HepG2 (cell line): ENCODE measurements around the gene SHISAL2B. TPM values are rescaled to one million over a fixed set of nuclear protein-coding genes. Genes with fewer than 3 reads are reported as not detected.

ENCODE experiments used
- ATAC-seq: fragments of 200-7000 bp; cut with Tn5 transposase; 3 replicates; pipeline ENCODE4 v1.9.1; 2020; ENCODE audit warnings: mild to moderate bottlenecking, moderate library complexity
- BruUV-seq: library from RNA; stranded (reverse); fragments of 400-500 nt; replicated peaks from 2 replicates; lab custom pipeline; 2021; lab: Mats Ljungman, UMichigan
- CTCF ChIA-PET: fragments of 300-600 bp; formaldehyde crosslinking; extraction: SDS; loops from one replicate; lab custom pipeline; 2021; ENCODE audit warnings: low total read pairs, inconsistent platforms, low intra/inter-chr PET ratio; lab: Yijun Ruan, JAX
- POLR2A ChIA-PET: fragments of 350-600 bp; sonication (Branson Sonifier 250); formaldehyde crosslinking; loops from one replicate; lab custom pipeline; 2020; ENCODE audit warnings: antibody characterized with exemption, inconsistent platforms; lab: Yijun Ruan, JAX
- DNase-seq: peaks from one replicate; pipeline ENCODE4 v3.0.0-alpha.2; 2015; ENCODE audit warnings: low spot score
- FAIRE-seq: peaks from 3 replicates; lab custom pipeline; 2011; peaks lifted over from hg19 to GRCh38; lab: Jason Lieb, UNC
- H2AFZ ChIP-seq: one replicate; pipeline ENCODE4 v1.6.1; 2011; ENCODE audit warnings: low read length, inconsistent platforms
- H3K27ac ChIP-seq: fragments of 300-600 bp; 3 replicates; pipeline ENCODE4 v1.8.0; 2011; ENCODE audit warnings: mixed run types, mild to moderate bottlenecking, mixed read lengths, low read length, inconsistent platforms; ENCODE audit not compliant: insufficient read depth; ENCODE audit errors: extremely low read length
- H3K27me3 ChIP-seq, 2 experiments: fragments of 200-600 bp in 1 of 2; 2 replicates in 1 of 2; 3 replicates in 1 of 2; pipeline versions ENCODE4 v1.6.0 to v1.8.0; 2011; ENCODE audit warnings: low read length in 2 of 2, mild to moderate bottlenecking in 2 of 2, moderate library complexity in 2 of 2, inconsistent platforms in 1 of 2; ENCODE audit not compliant: insufficient read depth in 2 of 2, control insufficient read depth in 1 of 2
- H3K36me3 ChIP-seq, 2 experiments: fragments of 200-600 bp in 1 of 2; replicated peaks in 1 of 2; 2 replicates in 1 of 2; 3 replicates in 1 of 2; pipeline versions ENCODE4 v1.5.1 to v1.8.0; 2011; ENCODE audit warnings: low read length in 2 of 2, inconsistent platforms in 1 of 2; ENCODE audit not compliant: insufficient read depth in 2 of 2, control insufficient read depth in 1 of 2
- H3K4me1 ChIP-seq: 2 replicates; pipeline ENCODE4 v1.5.1; 2012; ENCODE audit warnings: low read length, inconsistent platforms; ENCODE audit not compliant: insufficient read depth
- H3K4me2 ChIP-seq: 2 replicates; pipeline ENCODE4 v1.6.0; 2011; ENCODE audit warnings: low read depth, low read length, inconsistent platforms
- H3K4me3 ChIP-seq, 3 experiments: fragments of 200-600 bp in 1 of 3; sonication (generic), shearing (Covaris generic) in 1 of 3; replicated peaks in 1 of 3; 2 replicates each; pipeline ENCODE4 v1.5.1; 2011 to 2016; ENCODE audit warnings: low read length in 3 of 3, inconsistent platforms in 2 of 3, low read depth in 2 of 3, mild to moderate bottlenecking in 2 of 3, control low read depth in 1 of 3, mixed read lengths in 1 of 3; ENCODE audit not compliant: insufficient read depth in 1 of 3
- H3K79me2 ChIP-seq: one replicate; pipeline ENCODE4 v1.6.1; 2011; ENCODE audit warnings: low read length, inconsistent platforms; ENCODE audit not compliant: insufficient read depth
- H3K9ac ChIP-seq: 2 replicates; pipeline ENCODE4 v1.6.0; 2011; ENCODE audit warnings: mild to moderate bottlenecking, low read depth, low read length, inconsistent platforms; ENCODE audit not compliant: insufficient read depth
- H3K9me3 ChIP-seq: 2 replicates; pipeline ENCODE4 v1.5.1; 2012; ENCODE audit warnings: mild to moderate bottlenecking, low read length
- H4K20me1 ChIP-seq: 2 replicates; pipeline ENCODE4 v1.6.0; 2011; ENCODE audit warnings: inconsistent platforms, mild to moderate bottlenecking, low read length, moderate library complexity; ENCODE audit not compliant: insufficient read depth
- ATAD3A ChIP-seq: sonication (generic); formaldehyde crosslinking; IDR thresholded peaks from 2 replicates; pipeline ENCODE4 v1.4.0; 2020; ENCODE audit warnings: missing genetic modification reagents
- ATF7 ChIP-seq, 2 experiments: fragments of 450-650 bp in 1 of 2; sonication (generic) in 1 of 2; formaldehyde crosslinking in 1 of 2; IDR thresholded peaks; 2 replicates each; pipeline versions ENCODE4 v1.4.0 to v1.6.1; 2016 to 2020; ENCODE audit warnings: antibody characterized with exemption in 1 of 2, mild to moderate bottlenecking in 1 of 2, missing genetic modification reagents in 1 of 2
- DNMT3B ChIP-seq: conservative IDR thresholded peaks from 2 replicates; pipeline ENCODE4 v1.6.1; 2016; ENCODE audit warnings: missing biosample characterization, control low read depth
- DPF2 ChIP-seq: sonication (generic); formaldehyde crosslinking; IDR thresholded peaks from 2 replicates; pipeline ENCODE4 v1.4.0; 2020; ENCODE audit warnings: mild to moderate bottlenecking, low read depth, missing genetic modification reagents, borderline replicate concordance
- MTF2 ChIP-seq: sonication (generic); formaldehyde crosslinking; IDR thresholded peaks from 2 replicates; pipeline ENCODE4 v1.5.0; 2020; ENCODE audit warnings: missing genetic modification reagents, borderline replicate concordance
- NCOA2 ChIP-seq: sonication (generic); formaldehyde crosslinking; IDR thresholded peaks from 2 replicates; pipeline ENCODE4 v1.8.0; 2022; ENCODE audit warnings: inconsistent platforms
- PLRG1 ChIP-seq: fragments of 450-650 bp; conservative IDR thresholded peaks from 2 replicates; pipeline ENCODE4 v1.6.1; 2016
- RXRB ChIP-seq: IDR thresholded peaks from 2 replicates; pipeline ENCODE4 v1.6.1; 2016; ENCODE audit warnings: borderline replicate concordance, missing genetic modification reagents, missing compliant biosample characterization
- TEF ChIP-seq: sonication (generic); formaldehyde crosslinking; IDR thresholded peaks from 2 replicates; pipeline ENCODE4 v1.5.0; 2020; ENCODE audit warnings: missing genetic modification reagents
- YEATS4 ChIP-seq: sonication (generic); formaldehyde crosslinking; IDR thresholded peaks from 2 replicates; pipeline ENCODE4 v1.4.0; 2020; ENCODE audit warnings: missing genetic modification reagents, borderline replicate concordance
- ZGPAT ChIP-seq: IDR thresholded peaks from 2 replicates; pipeline ENCODE4 v1.6.1; 2016; ENCODE audit warnings: mild to moderate bottlenecking
- ZNF33B ChIP-seq: sonication (generic); formaldehyde crosslinking; IDR thresholded peaks from 2 replicates; pipeline ENCODE4 v1.5.1; 2020; ENCODE audit warnings: mild to moderate bottlenecking, missing genetic modification reagents
- ZNF547 ChIP-seq: sonication (generic); formaldehyde crosslinking; IDR thresholded peaks from 2 replicates; pipeline ENCODE4 v1.5.1; 2020; ENCODE audit warnings: mild to moderate bottlenecking, missing genetic modification reagents
- ZNF790 ChIP-seq: sonication (generic); formaldehyde crosslinking; IDR thresholded peaks from 2 replicates; pipeline ENCODE4 v1.8.0; 2022; ENCODE audit warnings: missing genetic modification reagents, mild to moderate bottlenecking, borderline replicate concordance
- ZNF816 ChIP-seq: sonication (generic); formaldehyde crosslinking; IDR thresholded peaks from 2 replicates; pipeline ENCODE4 v1.8.0; 2022; ENCODE audit warnings: missing genetic modification reagents, mild to moderate bottlenecking, borderline replicate concordance
- ZSCAN25 ChIP-seq: sonication (generic); formaldehyde crosslinking; IDR thresholded peaks from 2 replicates; pipeline ENCODE4 v1.8.0; 2022; ENCODE audit warnings: mild to moderate bottlenecking, missing genetic modification reagents
- WGBS: methylation state at CpG from one replicate; pipeline ENCODE4 v1.1.6; 2017; ENCODE audit warnings: low lambda C conversion rate; 5-methylcytosine and 5-hydroxymethylcytosine counted together
- in situ Hi-C: cut with HindIII; loops from 2 replicates; pipeline ENCODE4 v1.10.0; 2017; ENCODE audit warnings: low pct_unique_long_range_greater_than_20kb; ENCODE audit not compliant: extremely low pct_ligation_motif_present
- intact Hi-C: fragments of 100-400 bp; cut with micrococcal nuclease; formaldehyde crosslinking; loops from one replicate; pipeline ENCODE4 v1.10.0; 2022; ENCODE audit not compliant: unreplicated experiment
- polyA plus RNA-seq, 8 experiments: library from polyadenylated mRNA; depleted of rRNA in 3 of 8; stranded (reverse) in 7 of 8; unstranded in 1 of 8; fragments of >200 nt; fragmentation: Illumina TruSeq in 4 of 8; extraction: Trizol in 4 of 8; gene quantifications; 2 replicates each; pipeline versions ENCODE4 v1.2.1 to v1.2.3, GENCODE V29; 2011 to 2016; ENCODE audit warnings: low read depth in 4 of 8, missing spikeins in 1 of 8, mixed read lengths in 1 of 8; ENCODE audit not compliant: insufficient read depth in 1 of 8
- total RNA-seq, 5 experiments: library from RNA; depleted of rRNA; stranded (reverse); fragments of >200 nt; fragmentation: Illumina TruSeq; extraction: Trizol; gene quantifications; 2 replicates each; pipeline ENCODE4 v1.2.3, GENCODE V29; 2016; ENCODE audit warnings: low read depth in 1 of 5

The SHISAL2B gene
- total and polyA plus RNA-seq, 2 of the 13 experiments (the other 11 are each of a cell fraction or from before 2014, with no cell fraction given), result not detected

GRCh38 chr5:64759960-64760660, 69.8 kb downstream of the SHISAL2B start:
- no peaks in the 10 kb centered on the region for H3K9me3 ChIP-seq
- ATAC-seq, result no peak
- peak; percentile 71 for TF ChIP-seq ATF7 (IDR thresholded peaks at IDR 0.05)
- no peak for TF ChIP-seq ATF7 (CRISPR knock-in tag; IDR thresholded peaks at IDR 0.05)
- TF ChIP-seq ZNF33B (CRISPR knock-in tag), result no peak
- TF ChIP-seq, all 625 proteins: peak for 1
- Histone ChIP-seq H3K9ac (no peak overlapping the region), H3K27ac (no peak overlapping the region), H2AFZ (no peak overlapping the region), H4K20me1 (peaks cover 2% of the 10 kb centered on the region; the same call in 1 of the 2 replicates), H3K4me3 (no peak overlapping the region), H3K36me3 (peaks cover 0 to 20% of the 10 kb centered on the region in 2 experiments; a peak in 3 of 5 replicates), H3K4me1 (no peaks in the 10 kb centered on the region), H3K79me2 (peaks cover 36% of the 10 kb centered on the region), H3K4me2 (no peak overlapping the region), H3K27me3 (no peaks in the 10 kb centered on the region)
- CTCF ChIA-PET, result no interaction called here
- FAIRE-seq (no peak), DNase-seq (no peak)
- in situ Hi-C loops (no loop called here), intact Hi-C loops (no loop called here)
- WGBS, result 95% methylated on average over 4 of the region's 4 CpGs
- no TSS peak for BruUV-seq
- POLR2A ChIA-PET, result no interaction called here

- H3K4me3 ChIP-seq, result no peak overlapping the region
- ATAC-seq (no peak), DNase-seq (no peak), FAIRE-seq (no peak)
- peaks cover 47% of the 10 kb centered on the region for H3K79me2 ChIP-seq
- 98% methylated on average over 4 of the region's 4 CpGs for WGBS
- H4K20me1 ChIP-seq, result no peaks in the 10 kb centered on the region; the same call in 1 of the 2 replicates
- BruUV-seq, result no TSS peak
- no peak overlapping the region for H3K9ac ChIP-seq
- peaks cover 0 to 31% of the 10 kb centered on the region in 2 experiments; a peak in 3 of 5 replicates for H3K36me3 ChIP-seq
- in situ Hi-C loops (no loop called here), intact Hi-C loops (no loop called here)
- no peak overlapping the region for H3K27ac ChIP-seq
- POLR2A ChIA-PET, result no interaction called here
- no peaks in the 10 kb centered on the region; a peak in 1 of 5 replicates for H3K27me3 ChIP-seq
- no peak overlapping the region for H3K4me2 ChIP-seq
- CTCF ChIA-PET, result no interaction called here
- H2AFZ ChIP-seq, result no peak overlapping the region
- H3K4me1 ChIP-seq, result peaks cover 20% of the 10 kb centered on the region
- no peaks in the 10 kb centered on the region for H3K9me3 ChIP-seq
- TF ChIP-seq ATAD3A (no peak), PLRG1 (no peak), NCOA2 (CRISPR knock-in tag) (no peak), ZNF790 (CRISPR knock-in tag) (no peak), ZNF816 (no peak), DPF2 (CRISPR knock-in tag) (no peak), RXRB (CRISPR knock-in tag) (no peak), DNMT3B (CRISPR knock-in tag) (no peak), ZGPAT (CRISPR knock-in tag) (no peak), YEATS4 (CRISPR knock-in tag) (no peak), MTF2 (CRISPR knock-in tag) (no peak), ZNF547 (CRISPR knock-in tag) (no peak), TEF (CRISPR knock-in tag) (no peak), ZSCAN25 (CRISPR knock-in tag) (no peak)
Observed at GRCh38 chr5:64763948-64764503, 73.7 kb downstream of the SHISAL2B start.
